SU-DHL-6 (cell line): ENCODE data around the gene NEK4.

Experiments
- H2AFZ ChIP-seq: fragments of 200-600 bp; sonication (generic); 2 replicates; pipeline ENCODE4 v1.6.1; 2014; ENCODE audit warnings: low read depth, mild to moderate bottlenecking, moderate library complexity, mixed read lengths, antibody characterized with exemption, low read length; ENCODE audit not compliant: severe bottlenecking
- H3F3A ChIP-seq: fragments of 200-600 bp; shearing (Covaris generic); 2 replicates; pipeline ENCODE4 v1.6.0; 2016; ENCODE audit warnings: antibody characterized with exemption, mild to moderate bottlenecking; ENCODE audit not compliant: insufficient read depth
- H3K27ac ChIP-seq: fragments of 200-600 bp; sonication (generic); 2 replicates; pipeline ENCODE4 v1.5.1; 2016; ENCODE audit warnings: low read depth, mild to moderate bottlenecking, low read length, moderate library complexity, mixed read lengths
- H3K27me3 ChIP-seq: fragments of 200-600 bp; sonication (generic), shearing (Covaris generic); 2 replicates; pipeline ENCODE4 v1.6.0; 2014; ENCODE audit warnings: mild to moderate bottlenecking, low read length
- H3K36me3 ChIP-seq: fragments of 200-600 bp; sonication (generic); 2 replicates; pipeline ENCODE4 v1.6.1; 2014; ENCODE audit warnings: mild to moderate bottlenecking, low read length, mixed read lengths
- H3K4me2 ChIP-seq: fragments of 300-600, 200-600 bp; shearing (Covaris generic), sonication (generic); 2 replicates; pipeline ENCODE4 v1.6.0; 2014; ENCODE audit warnings: low read length, low read depth, mild to moderate bottlenecking; ENCODE audit not compliant: poor library complexity, severe bottlenecking
- H3K4me3 ChIP-seq: fragments of 200-600 bp; sonication (generic); 2 replicates; pipeline ENCODE4 v1.5.1; 2014; ENCODE audit warnings: antibody characterized with exemption, low read length, mild to moderate bottlenecking, mixed read lengths; ENCODE audit not compliant: insufficient read depth, poor library complexity, severe bottlenecking
- H3K79me2 ChIP-seq: fragments of 200-600 bp; sonication (generic); 2 replicates; pipeline ENCODE4 v1.6.1; 2014; ENCODE audit warnings: mild to moderate bottlenecking, low read length, moderate library complexity; ENCODE audit not compliant: insufficient read depth
- H3K9ac ChIP-seq: fragments of 200-600 bp; sonication (generic); 2 replicates; pipeline ENCODE4 v1.7.0; 2014; ENCODE audit warnings: mild to moderate bottlenecking, low read length
- H3K9me2 ChIP-seq: fragments of 200-600 bp; sonication (generic); replicated peaks from 2 replicates; pipeline ENCODE4 v1.6.1; 2014; ENCODE audit warnings: low read length; ENCODE audit not compliant: insufficient read depth
- H3K9me3 ChIP-seq: fragments of 200-600 bp; sonication (generic); 2 replicates; pipeline ENCODE4 v1.6.1; 2014; ENCODE audit warnings: low read length, mixed read lengths; ENCODE audit not compliant: insufficient read depth
- H4K20me1 ChIP-seq: fragments of 200-600 bp; sonication (generic); 2 replicates; pipeline ENCODE4 v1.6.1; 2014; ENCODE audit warnings: low read depth, mild to moderate bottlenecking, antibody characterized with exemption, low read length, moderate library complexity, mixed read lengths
- CTCF ChIP-seq: fragments of 200-600 bp; sonication (generic); IDR thresholded peaks from one replicate; pipeline ENCODE4 v1.5.1; 2017; ENCODE audit warnings: antibody characterized with exemption, mild to moderate bottlenecking, low read length, moderate library complexity; ENCODE audit not compliant: insufficient read depth, poor library complexity, severe bottlenecking
- EZH2phosphoT487 ChIP-seq: fragments of 200-600 bp; sonication (generic), shearing (Covaris generic); conservative IDR thresholded peaks from 2 replicates; pipeline ENCODE4 v1.6.1; 2018; ENCODE audit warnings: mild to moderate bottlenecking, antibody characterized with exemption, low read length, moderate library complexity, mixed read lengths

Gene NEK4

GRCh38 chr3:52689151-52689550 lies 81.6 kb downstream of the NEK4 start:
- H3K9ac ChIP-seq: no peak overlapping the region
- no peak overlapping the region for H3K4me3 ChIP-seq
- H3K79me2 ChIP-seq: peaks cover 45% of the 10 kb centered on the region
- H3K9me2 ChIP-seq: no peaks in the 10 kb centered on the region
- no peak overlapping the region for H2AFZ ChIP-seq
- peaks cover 58% of the 10 kb centered on the region for H3K36me3 ChIP-seq
- no peak overlapping the region for H3K4me2 ChIP-seq
- H3F3A ChIP-seq: peaks cover 35% of the 10 kb centered on the region
- no peaks in the 10 kb centered on the region for H3K27me3 ChIP-seq
- H3K9me3 ChIP-seq: no peaks in the 10 kb centered on the region
- H4K20me1 ChIP-seq: peaks cover 3% of the 10 kb centered on the region; the same call in 1 of the 2 replicates
- TF ChIP-seq CTCF (no peak), EZH2phosphoT487 (no peak)
- H3K27ac ChIP-seq: no peak overlapping the region

GRCh38 chr3:52688266-52688665 lies 82.5 kb downstream of the NEK4 start:
- peaks cover 27% of the 10 kb centered on the region for H3F3A ChIP-seq
- peaks cover 50% of the 10 kb centered on the region for H3K36me3 ChIP-seq
- H3K27ac ChIP-seq: no peak overlapping the region
- H3K4me3 ChIP-seq: no peak overlapping the region
- peaks cover 3% of the 10 kb centered on the region; the same call in 1 of the 2 replicates for H4K20me1 ChIP-seq
- H3K9ac ChIP-seq: no peak overlapping the region
- TF ChIP-seq CTCF: no peak
- no peak for TF ChIP-seq EZH2phosphoT487
- H3K79me2 ChIP-seq: peaks cover 53% of the 10 kb centered on the region
- no peaks in the 10 kb centered on the region for H3K27me3 ChIP-seq
- H3K4me2 ChIP-seq: peak overlapping the region; percentile 70
- no peak overlapping the region for H2AFZ ChIP-seq
- H3K9me3 ChIP-seq: no peaks in the 10 kb centered on the region
- H3K9me2 ChIP-seq: no peaks in the 10 kb centered on the region

GRCh38 chr3:52685709-52686691 lies 84.7 kb downstream of the NEK4 start, which contains the start of the genes GNL3 and PBRM1:
GNL3 (plus strand) TSS chr3:52686032; CDS start chr3:52686093, 61 bp downstream.
PBRM1 (minus strand) TSS chr3:52685913.
- H3K36me3 ChIP-seq: peaks cover 41% of the 10 kb centered on the region
- H3K9me2 ChIP-seq: no peaks in the 10 kb centered on the region
- H3K9me3 ChIP-seq: no peaks in the 10 kb centered on the region
- H3F3A ChIP-seq: peaks cover 12% of the 10 kb centered on the region
- H4K20me1 ChIP-seq: no peaks in the 10 kb centered on the region
- H3K4me3 ChIP-seq: peak within 1 kb of the TSS; percentile 99
- H3K27me3 ChIP-seq: no peaks in the 10 kb centered on the region
- H3K79me2 ChIP-seq: peaks cover 75% of the 10 kb centered on the region
- H3K9ac ChIP-seq: peak within 1 kb of the TSS; percentile 80
- H2AFZ ChIP-seq: peak within 1 kb of the TSS; percentile 72
- H3K4me2 ChIP-seq: peak within 1 kb of the TSS; percentile 94
- TF ChIP-seq EZH2phosphoT487: no peak
- TF ChIP-seq CTCF: no peak
- peak within 1 kb of the TSS; percentile 83 for H3K27ac ChIP-seq
